ENCODE measurements around the gene KCTD10.

Gene KCTD10

GRCh38 chr12:109473006-109473405 lies 4.1 kb downstream of the KCTD10 start:
- no peak for ATAC-seq

GRCh38 chr12:109469517-109469916 lies 7.6 kb downstream of the KCTD10 start:
- no peak for ATAC-seq

GRCh38 chr12:109467978-109468676 lies 9.0 kb downstream of the KCTD10 start:
- ATAC-seq: no peak

GRCh38 chr12:109466821-109467220 lies 10.3 kb downstream of the KCTD10 start:
- no peak for ATAC-seq

- no peak for ATAC-seq
These were observed 10.8 kb downstream of the KCTD10 start for GRCh38 chr12:109466305-109466704.

- ATAC-seq: no peak
These were observed 12.3 kb downstream of the KCTD10 start for GRCh38 chr12:109464642-109465351.

- ATAC-seq: no peak
These were observed 13.3 kb downstream of the KCTD10 start for GRCh38 chr12:109463756-109464155.

GRCh38 chr12:109462868-109463692 lies 14.0 kb downstream of the KCTD10 start:
- ATAC-seq: no peak

GRCh38 chr12:109461846-109462756 lies 15.0 kb downstream of the KCTD10 start:
- no peak for ATAC-seq

DNA sequence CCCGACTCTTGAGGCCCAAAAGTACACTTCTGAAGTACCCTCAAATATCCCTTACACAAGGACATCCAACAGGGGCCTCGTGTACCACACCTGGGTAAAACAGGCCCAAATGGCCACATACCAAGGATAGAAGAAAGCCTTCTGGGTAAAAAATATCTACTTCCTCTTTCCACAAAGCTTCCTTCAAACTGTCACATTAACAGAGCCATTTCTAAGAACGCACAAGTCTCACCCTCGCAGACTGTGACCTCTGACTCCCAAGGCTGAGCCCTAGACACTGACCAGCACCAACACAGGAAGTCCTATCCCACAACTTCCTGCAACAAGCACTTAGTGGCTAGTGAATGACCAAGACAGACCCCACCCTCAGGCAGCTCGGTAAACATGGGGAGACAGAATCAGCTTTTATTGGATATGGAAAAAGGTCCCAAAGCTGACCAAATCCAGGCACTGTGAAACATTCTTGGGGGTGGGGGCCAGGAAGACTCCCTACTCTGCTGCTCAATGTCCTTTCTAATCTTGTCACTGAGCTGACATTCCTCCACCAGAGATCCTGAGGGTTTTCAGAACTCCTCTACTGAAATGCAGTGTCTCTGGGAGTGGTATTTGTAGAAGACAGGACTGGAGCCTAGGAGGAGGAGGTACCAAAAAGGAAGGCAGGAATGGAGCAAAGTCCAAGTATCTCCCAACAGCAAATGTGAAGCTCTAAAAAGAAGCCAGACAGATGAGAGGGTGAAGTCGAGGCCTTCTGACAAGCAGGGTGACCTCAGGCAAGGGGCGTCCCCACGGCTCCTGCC lies 15.9 kb downstream of the KCTD10 start:
- ATAC-seq: peak in 1 of 2 donors; percentile 17

DNA sequence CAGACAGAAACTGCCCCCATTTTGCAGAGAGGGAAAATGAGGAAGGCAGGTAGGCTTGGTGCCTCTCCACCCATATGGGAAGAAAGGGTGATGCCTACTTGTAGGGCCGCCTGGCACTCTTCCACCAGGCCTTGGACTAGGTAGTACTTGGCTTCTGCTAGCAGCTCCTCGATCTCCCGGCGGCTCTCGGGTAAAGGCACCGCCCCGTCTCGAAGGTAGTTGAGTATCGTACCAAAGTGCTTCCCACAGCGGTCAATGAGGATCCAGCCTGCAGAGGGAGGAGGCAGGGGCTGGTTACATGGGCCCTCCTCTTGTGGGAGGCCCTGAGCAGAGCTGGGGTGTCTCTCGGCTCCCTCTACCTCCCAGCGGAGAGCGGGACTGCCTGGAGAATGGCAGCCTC lies 16.6 kb downstream of the KCTD10 start:
- no peak for ATAC-seq

- no peak for ATAC-seq
These were observed 17.9 kb downstream of the KCTD10 start for GRCh38 chr12:109459247-109459646.

DNA sequence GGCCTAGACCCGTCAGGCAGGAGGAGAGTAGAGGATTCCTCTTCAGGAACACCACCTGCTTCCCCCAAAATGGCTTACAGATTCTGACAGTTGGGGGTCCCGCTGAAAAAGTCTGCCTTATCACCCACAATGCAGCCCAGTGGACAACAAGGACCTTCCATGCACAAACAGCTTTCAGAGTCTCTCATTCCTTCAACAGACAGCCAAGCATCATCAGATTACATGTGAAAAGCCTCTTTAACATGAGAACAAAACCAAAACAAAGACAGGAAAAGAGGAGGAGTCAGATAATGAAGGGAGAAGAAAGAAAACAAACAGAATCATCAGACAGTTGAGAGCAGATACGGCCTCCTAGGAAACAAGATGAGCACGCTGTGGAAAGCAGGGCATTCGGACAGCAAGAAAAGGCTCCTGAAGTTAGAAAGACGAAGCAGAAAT lies 18.3 kb downstream of the KCTD10 start:
- no peak for ATAC-seq

DNA sequence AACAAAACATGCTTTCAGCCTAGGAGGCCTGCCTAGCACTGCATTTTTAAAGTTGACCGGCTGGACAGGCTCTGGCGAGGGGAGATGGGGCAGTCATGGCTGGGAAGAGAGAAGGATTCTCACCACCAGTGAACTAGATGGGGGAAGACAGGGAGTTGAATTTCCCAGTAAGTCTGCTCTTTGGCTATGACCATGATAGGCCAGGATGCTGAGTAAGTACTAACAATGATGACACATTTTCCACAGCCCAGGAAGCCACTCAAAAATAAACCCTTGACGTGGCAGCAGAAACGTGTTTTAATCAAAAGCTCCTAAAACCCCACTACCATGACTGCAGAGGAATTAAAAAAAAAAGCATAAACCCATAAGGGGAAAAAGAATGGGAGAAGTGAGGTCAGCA lies 19.0 kb downstream of the KCTD10 start:
- no peak for ATAC-seq

DNA sequence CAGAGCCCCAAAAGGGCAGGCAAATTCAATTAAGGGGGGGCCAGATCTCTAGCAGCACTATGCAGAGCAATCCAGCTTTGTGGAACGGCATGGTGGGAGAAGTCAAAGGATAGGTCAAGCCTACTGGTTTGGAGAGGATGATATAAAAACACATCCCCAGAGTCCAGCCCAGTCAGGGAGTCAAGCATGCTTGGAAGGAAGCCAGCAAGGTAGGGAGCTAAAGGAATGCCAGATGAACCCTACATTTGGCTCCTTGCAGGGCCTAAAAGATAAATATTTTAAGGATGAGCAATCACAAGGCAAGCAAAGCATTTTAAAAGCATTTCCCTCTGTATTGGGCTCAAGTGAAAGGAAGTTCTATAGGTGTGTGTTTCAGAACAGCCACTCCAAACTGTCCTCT lies 21.4 kb downstream of the KCTD10 start:
- ATAC-seq: no peak

DNA sequence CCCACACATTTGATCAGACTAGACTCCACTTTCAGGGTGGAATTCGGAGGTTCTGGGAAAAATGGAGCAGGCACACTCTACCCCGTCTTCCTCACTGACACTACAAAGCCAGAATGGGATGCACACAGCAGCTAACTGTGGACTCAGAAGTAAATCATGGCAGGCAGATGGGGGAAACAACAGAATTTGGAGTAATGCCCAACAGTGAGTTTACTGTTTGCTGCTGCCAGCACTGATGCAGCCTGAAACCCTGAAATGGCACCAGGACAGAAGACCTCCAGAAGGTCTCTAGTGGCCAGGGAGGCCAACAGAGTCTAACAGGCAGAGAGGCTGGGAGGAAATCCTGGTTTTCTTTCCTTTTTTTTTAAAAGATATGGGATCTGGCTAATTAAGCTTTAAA lies 24.6 kb downstream of the KCTD10 start:
- ATAC-seq: no peak

DNA sequence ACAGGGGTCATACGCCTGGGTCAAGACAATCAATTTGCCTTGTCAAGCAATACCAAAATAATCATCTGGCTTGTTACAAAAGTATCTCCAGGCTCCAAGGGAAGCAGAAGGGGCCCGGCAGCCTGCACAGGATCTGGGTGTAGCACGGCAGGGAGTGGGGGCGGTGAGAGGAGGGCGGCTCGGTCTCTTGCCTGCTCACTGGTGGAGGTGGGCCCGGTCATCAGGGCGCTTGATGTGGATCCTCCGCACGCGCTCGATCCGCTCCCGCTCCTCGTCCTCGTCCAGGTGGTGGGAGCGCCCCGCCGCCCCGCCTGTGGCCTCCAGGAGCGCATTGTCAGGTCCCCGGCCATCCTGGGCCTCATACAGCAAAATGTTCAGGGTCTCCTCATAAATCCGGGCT lies 25.7 kb downstream of the KCTD10 start:
- ATAC-seq: no peak

DNA sequence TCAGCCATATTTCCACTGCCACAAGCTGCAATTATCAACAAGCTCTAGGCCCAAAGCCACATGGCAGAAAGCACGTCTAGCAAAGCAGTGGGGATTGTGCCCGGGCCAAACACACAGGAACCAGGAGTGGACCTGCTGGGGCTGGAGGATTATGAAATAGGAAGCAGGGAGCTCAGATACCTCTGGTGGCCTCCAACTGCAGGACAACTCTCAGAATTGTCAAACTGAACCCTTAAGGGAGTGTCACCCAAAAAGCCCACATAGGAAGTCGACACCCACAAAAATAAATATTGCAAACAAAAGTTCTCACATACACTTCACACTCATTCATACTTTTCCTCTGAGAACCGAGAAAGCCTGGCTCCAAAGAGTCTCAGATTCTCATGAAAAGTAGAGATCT lies 26.1 kb downstream of the KCTD10 start:
- no peak for ATAC-seq

DNA sequence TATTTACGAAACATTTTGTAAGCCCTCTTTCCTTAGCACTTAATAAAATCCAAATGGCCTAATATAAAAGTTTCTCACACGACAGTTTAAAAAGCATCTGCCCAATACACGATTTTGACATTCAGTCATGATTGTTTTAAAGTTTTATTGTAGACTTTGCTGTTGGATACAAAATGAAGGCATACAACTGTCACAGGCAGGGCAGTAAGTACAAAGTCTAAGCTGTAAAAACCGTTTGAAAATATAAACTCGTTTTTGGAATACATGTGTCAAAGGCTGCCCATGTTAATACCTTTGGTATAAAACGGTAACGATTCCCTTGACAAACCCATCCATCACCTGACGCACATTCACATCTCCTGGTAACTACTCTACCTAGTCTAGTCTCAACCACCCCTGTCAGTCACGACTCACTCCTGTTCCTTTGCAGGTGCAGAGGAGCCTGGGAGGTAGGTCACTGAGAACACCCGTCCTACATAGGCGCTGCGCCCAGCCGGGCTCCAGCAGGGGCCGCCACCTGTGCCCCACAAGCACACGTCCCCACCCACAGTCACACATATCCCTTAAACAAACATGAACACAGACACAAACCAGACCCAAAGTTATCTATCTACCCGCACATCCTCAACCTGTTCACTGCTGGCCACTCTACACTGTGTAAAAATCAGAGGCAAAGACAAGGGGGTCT lies 27.1 kb downstream of the KCTD10 start:
- ATAC-seq: no peak

DNA sequence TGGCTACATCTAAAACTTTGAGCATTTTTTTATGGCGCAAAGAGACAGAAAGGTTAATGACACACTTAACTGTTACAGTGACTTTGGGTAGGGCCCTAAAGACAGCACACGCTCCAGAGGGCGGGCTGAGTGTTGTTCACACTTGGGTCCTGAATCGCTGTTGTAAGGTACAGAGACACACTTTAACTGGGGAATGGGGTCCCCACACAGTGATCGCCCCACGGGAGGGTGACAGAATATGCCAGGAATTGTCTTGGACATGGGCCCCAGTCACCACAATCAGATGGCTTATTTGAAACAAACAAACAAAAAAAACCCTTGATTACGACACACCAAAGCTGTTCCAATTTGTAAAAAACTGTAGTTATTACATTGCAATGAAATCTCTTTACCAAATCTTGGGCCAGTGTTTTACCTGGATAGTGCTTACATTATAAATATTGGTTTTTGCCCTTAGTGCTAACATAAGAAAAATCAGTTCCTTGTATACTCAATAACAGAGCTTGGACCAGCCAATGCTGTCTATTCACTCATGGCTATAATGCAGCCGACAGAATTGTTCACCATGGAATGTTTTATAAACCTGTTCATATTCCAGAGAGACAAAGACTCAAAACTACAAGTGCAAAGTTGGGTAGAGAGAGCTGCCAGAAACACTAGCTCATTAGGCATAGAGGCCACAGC lies 28.3 kb downstream of the KCTD10 start:
- no peak for ATAC-seq

Measured in activated CD4-positive, CD25-positive, alpha-beta regulatory T cell treated with anti-CD3 and anti-CD28 coated beads, Interleukin-2, amount 50 U/mL, for 24 hours (primary cell).